Type B pancreatic cell (in vitro differentiated cells): ENCODE data around the gene KBTBD3. TPM values are rescaled to one million over a fixed set of nuclear protein-coding genes. Genes with fewer than 3 reads are reported as not detected.

ENCODE experiments used
- DNase-seq: peaks from one replicate; pipeline ENCODE4 v3.0.0; 2021; ENCODE audit warnings: mixed read lengths; ENCODE audit not compliant: unreplicated experiment; ENCODE audit errors: extremely low spot score
- H3K27ac Mint-ChIP-seq: 2 replicates; pipeline ENCODE4 v1.8.0; 2021; ENCODE audit warnings: mild to moderate bottlenecking, mixed read lengths
- H3K27me3 Mint-ChIP-seq: 2 replicates; pipeline ENCODE4 v1.8.0; 2021; ENCODE audit warnings: mixed read lengths
- H3K36me3 Mint-ChIP-seq: 2 replicates; pipeline ENCODE4 v1.8.0; 2021; ENCODE audit warnings: mixed read lengths
- H3K4me1 Mint-ChIP-seq: one replicate; pipeline ENCODE4 v1.8.0; 2021; ENCODE audit warnings: mixed read lengths; ENCODE audit not compliant: unreplicated experiment
- H3K4me3 Mint-ChIP-seq: 2 replicates; pipeline ENCODE4 v1.8.0; 2021; ENCODE audit warnings: mild to moderate bottlenecking, mixed read lengths
- H3K9me3 Mint-ChIP-seq: 2 replicates; pipeline ENCODE4 v1.8.0; 2021; ENCODE audit warnings: mixed read lengths
- total RNA-seq: library from RNA; stranded (reverse); gene quantifications from 2 replicates; pipeline ENCODE4 v1.2.1, GENCODE V29; 2021; ENCODE audit warnings: low replicate concordance
- TF ChIP-seq, protein P1 (sequence below): fragments of 200-600 bp; sonication (generic); conservative IDR thresholded peaks from 2 replicates; pipeline ENCODE4 v1.5.0; 2021; ENCODE audit warnings: antibody characterized with exemption, mild to moderate bottlenecking

Gene KBTBD3
- total RNA-seq, 1 donor from 2014 or later: 2.9 TPM

DNA sequence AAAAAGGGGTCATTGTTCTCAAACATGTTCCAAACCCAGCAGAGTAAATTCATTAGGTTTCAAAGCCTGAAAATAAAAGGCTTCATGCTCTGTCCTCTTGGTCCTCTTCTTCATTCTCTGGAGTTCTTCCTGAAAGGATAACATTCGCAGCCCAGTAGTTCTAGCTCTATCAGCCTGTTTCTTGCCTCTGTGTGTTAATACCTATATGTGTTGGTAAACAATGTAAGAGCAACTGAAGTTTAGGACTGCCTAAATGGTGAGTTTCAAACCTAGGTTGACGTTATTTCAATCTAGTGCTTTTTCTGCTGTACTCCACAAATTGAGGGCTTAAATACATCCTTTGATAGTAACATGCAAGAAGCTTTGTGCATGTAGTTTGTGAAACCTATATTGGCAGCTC is 9.7 kb upstream of the KBTBD3 start:
- no peak for DNase-seq
- H3K27ac Mint-ChIP-seq: peak overlapping the region; percentile 1
- H3K4me3 Mint-ChIP-seq: no peak overlapping the region
- no peaks in the 10 kb centered on the region for H3K9me3 Mint-ChIP-seq
- H3K27me3 Mint-ChIP-seq: no peaks in the 10 kb centered on the region
- H3K36me3 Mint-ChIP-seq: peaks cover 47% of the 10 kb centered on the region
- H3K4me1 Mint-ChIP-seq: peaks cover 31% of the 10 kb centered on the region
- TF ChIP-seq, protein P1, sequence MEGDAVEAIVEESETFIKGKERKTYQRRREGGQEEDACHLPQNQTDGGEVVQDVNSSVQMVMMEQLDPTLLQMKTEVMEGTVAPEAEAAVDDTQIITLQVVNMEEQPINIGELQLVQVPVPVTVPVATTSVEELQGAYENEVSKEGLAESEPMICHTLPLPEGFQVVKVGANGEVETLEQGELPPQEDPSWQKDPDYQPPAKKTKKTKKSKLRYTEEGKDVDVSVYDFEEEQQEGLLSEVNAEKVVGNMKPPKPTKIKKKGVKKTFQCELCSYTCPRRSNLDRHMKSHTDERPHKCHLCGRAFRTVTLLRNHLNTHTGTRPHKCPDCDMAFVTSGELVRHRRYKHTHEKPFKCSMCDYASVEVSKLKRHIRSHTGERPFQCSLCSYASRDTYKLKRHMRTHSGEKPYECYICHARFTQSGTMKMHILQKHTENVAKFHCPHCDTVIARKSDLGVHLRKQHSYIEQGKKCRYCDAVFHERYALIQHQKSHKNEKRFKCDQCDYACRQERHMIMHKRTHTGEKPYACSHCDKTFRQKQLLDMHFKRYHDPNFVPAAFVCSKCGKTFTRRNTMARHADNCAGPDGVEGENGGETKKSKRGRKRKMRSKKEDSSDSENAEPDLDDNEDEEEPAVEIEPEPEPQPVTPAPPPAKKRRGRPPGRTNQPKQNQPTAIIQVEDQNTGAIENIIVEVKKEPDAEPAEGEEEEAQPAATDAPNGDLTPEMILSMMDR: no peak

DNA sequence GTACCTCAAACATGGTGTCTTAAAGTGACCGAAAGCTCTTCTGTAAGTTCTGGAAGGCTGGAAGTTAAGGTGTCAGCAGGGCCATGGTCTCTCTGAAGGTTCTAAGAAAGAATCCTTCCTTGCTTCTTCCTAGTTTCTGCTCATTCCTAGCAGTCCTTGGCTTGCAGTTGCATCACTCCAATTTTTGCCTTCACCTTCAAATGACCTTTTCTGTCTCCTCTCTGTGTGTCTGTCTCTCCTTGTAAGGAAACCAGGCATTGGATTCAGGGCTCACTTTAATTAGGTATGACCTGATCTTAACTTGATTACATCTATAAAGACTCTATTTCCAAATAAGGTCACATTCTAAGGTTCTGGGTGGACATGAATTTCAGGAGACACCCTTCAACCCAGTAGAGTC is 9.0 kb upstream of the KBTBD3 start:
- Mint-ChIP-seq H3K27ac (no peak overlapping the region), H3K4me1 (peaks cover 32% of the 10 kb centered on the region), H3K4me3 (no peak overlapping the region), H3K36me3 (peaks cover 46% of the 10 kb centered on the region), H3K9me3 (no peaks in the 10 kb centered on the region), H3K27me3 (no peaks in the 10 kb centered on the region)
- no peak for DNase-seq
- TF ChIP-seq, protein P1: no peak

DNA sequence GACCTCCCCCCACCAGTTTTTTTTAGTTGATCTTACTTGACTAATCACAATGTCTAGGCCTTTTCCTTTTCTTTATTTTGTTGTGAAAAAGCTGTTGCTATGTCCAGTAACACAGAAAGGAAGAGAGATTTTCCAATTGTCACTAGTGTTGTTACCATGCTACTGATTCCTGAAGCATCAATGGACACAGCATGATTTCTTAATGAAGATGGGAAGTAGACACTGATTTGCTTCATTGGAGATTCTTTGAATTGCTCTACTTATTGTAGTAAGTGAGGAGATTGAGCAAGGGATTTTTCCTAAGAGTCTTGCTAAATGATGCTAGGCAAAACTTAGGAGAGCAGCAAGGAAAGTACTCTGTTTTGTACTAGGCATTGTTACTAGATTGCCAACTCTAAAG is 4.9 kb upstream of the KBTBD3 start:
- H3K36me3 Mint-ChIP-seq: peaks cover 51% of the 10 kb centered on the region
- TF ChIP-seq, protein P1: no peak

DNA sequence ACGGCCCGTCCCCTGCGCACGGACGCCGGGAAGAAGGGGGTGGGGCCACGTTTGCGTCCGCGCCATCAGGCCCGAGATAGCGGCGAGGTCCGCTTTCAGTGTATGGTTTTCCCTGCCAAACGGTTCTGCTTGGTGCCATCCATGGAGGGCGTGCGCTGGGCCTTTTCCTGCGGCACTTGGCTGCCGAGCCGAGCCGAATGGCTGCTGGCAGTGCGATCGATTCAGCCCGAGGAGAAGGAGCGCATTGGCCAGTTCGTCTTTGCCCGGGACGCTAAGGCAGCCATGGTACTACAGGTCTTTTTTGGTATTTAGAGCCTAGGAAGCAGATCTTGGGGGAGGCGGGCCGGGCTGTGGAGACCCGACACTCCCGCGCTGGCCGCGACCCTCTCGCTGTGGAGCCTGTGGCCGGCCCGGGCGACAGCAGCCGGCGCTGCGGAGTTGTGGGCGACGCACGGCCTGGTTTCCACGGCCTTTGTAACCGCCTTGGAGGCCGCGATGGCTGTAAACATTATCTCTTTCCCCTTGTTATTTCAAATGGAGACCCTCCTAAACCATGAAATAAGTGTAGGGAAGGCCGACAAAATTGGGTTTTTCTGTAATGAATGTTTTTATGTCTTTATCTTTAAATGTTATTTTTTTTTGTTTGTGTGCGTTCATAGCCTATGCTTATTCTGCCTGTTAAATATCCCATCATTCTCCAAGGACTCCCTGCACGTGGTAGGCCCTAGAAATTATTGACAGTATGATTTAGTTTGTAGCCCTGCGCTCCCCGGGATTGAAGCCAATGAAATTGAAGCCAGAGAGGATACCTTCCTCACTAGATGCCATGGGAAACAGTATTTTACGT is 685 bp upstream of the KBTBD3 start, which contains the start of gene AASDHPPT:
Gene AASDHPPT, plus strand, starts transcription at position 54 of the 847 bp plus-strand sequence. Its CDS starts 49 bp downstream, at position 103.
- DNase-seq: no peak
- Mint-ChIP-seq H3K4me1 (peaks cover 28% of the 10 kb centered on the region), H3K4me3 (peak within 1 kb of the TSS; percentile 93), H3K27me3 (no peaks in the 10 kb centered on the region), H3K27ac (peak within 1 kb of the TSS; percentile 92), H3K9me3 (no peaks in the 10 kb centered on the region), H3K36me3 (peaks cover 27% of the 10 kb centered on the region)
- TF ChIP-seq, protein P1: no peak

More for the DNA sequence above, 4.9 kb upstream of the KBTBD3 start:
- no peak for DNase-seq
- no peak overlapping the region for H3K4me3 Mint-ChIP-seq
- peaks cover 28% of the 10 kb centered on the region for H3K4me1 Mint-ChIP-seq
- no peaks in the 10 kb centered on the region for H3K9me3 Mint-ChIP-seq
- no peak overlapping the region for H3K27ac Mint-ChIP-seq
- H3K27me3 Mint-ChIP-seq: no peaks in the 10 kb centered on the region

DNA sequence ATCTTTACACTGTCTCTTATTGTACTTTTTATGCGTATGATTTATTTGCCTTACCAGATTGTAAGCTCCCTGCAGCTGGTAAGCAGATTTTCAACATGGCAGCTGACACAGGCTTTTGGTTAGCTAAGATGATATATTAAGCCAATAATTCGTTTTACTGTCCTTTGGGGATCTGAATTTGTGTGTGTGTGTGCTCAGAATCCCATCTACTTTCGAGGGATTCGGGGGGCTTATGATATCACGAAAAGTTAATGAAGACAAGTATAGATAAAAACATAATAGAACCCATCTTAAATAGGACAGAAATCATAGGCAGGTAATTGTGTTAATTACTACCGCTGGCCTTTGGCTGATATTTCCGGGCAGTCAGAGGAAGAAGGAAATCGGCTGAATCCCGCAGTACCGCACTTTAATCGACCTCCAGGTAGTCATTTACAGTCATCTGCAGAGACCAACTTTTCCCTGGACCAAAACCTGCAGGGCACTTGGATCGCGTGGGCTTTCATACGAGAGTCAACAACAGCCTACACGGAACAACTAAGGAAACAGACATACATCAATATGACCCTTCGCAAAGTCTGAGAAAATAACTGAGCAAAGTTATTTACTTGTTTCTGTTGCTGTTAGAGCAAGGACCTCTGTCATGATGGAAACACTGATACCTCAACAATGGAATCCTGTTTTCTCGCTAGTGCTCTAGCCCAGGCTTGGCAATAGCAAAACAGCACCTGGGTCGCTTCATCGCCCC is 802 bp downstream of the KBTBD3 start:
- H3K4me3 Mint-ChIP-seq: peak overlapping the region; percentile 93
- TF ChIP-seq, protein P1: no peak
- peaks cover 18% of the 10 kb centered on the region for H3K36me3 Mint-ChIP-seq
- H3K4me1 Mint-ChIP-seq: peaks cover 25% of the 10 kb centered on the region
- peak overlapping the region; percentile 92 for H3K27ac Mint-ChIP-seq
- H3K9me3 Mint-ChIP-seq: no peaks in the 10 kb centered on the region
- no peak for DNase-seq
- H3K27me3 Mint-ChIP-seq: no peaks in the 10 kb centered on the region
